Measurements from ENCODE around the gene PIGU. TPM values are rescaled to one million over a fixed set of nuclear protein-coding genes. Genes with fewer than 3 reads are reported as not detected.
A peak's percentile ranks its signal among the peaks of the same experiment; 100 is the strongest.
"Not testable (repeated sequence)": the region's sequence is repeated elsewhere in the genome, so short reads cannot be mapped to it uniquely, and the experiment has no call there.

PIGU gene
- polyA plus RNA-seq, 1 donor = 20.3 TPM

DNA sequence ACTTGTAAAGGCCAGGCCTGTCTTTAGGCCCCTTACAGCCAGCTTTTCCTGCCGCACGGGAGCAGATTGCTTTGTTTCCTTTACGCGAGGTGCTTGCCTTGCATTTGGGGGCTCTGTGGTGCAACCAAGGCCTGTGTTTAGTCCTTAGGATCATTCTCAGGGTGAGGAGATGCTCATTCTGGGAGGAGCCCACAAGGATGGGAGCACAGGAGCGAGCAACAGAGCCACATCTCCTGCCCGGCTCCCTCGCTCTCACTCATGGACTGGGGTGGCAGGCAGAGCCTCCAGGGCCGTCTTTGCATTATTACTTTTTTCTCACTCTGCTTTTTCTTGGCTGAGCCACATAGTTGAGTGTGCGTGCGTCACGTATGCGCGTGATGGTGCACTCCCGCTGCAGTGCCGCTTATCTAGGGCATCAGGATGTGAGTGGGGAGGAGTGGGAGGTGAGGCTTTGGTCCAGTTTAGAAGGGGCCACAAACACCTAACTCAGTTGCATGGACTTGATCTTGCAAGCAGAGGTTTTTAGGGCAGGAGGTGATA lies 141.5 kb downstream of the PIGU start:
- DNase-seq (ENCODE audit: low read depth) = no peak

DNA sequence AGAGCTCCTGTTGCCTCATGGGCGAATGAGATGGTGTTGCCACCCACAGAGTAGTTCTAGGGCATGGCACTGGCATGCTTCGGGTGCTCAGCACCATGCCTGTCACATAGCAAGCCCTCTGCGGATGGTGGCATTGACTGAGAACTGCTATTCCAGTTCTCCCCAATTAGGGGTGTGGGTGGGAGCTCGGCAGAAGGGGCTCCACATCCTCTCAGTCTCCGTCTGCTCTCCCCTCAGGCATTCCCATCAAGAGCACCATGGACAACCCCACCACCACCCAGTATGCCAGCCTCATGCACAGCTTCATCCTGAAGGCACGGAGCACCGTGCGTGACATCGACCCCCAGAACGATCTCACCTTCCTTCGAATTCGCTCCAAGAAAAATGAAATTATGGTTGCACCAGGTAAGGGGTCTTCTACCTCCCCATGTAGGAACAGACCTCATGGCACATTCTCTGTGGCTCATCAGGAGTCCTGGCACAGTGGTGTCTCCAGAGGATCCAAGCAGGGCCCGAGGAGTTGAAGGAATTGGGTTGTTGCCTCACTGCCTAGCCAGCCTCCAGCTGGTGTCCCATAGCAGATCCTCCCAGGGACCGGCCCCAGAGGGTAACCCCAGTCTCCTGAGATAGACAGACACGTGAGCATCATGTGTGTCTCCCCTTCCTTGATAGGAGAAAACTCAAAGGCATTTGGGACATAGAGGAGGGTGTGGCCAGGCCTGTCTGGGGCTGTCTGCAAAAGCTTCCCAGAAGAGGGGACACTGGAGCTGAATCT lies 142.3 kb downstream of the PIGU start:
- no peak for DNase-seq (ENCODE audit: low read depth)

DNA sequence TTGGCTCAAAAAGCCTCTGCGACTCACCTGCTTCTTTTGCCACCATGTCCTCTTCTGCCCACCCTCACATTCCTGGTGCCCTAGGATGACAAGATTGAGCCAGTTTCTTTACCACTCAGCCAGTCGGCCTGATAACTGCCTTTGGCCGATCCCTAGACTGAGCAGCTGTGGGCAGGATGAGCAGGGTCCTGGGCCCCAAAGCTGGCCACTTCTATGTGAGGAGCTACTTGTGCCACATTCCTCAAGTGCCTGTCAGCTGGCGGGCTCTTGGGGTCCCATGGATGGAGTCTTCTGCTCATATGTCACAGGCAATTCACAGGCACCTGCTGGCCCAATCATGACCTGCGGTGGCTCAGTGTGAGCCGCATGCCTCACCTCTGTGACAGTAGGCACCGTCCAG lies 144.1 kb downstream of the PIGU start:
- no peak for DNase-seq (ENCODE audit: low read depth)

DNA sequence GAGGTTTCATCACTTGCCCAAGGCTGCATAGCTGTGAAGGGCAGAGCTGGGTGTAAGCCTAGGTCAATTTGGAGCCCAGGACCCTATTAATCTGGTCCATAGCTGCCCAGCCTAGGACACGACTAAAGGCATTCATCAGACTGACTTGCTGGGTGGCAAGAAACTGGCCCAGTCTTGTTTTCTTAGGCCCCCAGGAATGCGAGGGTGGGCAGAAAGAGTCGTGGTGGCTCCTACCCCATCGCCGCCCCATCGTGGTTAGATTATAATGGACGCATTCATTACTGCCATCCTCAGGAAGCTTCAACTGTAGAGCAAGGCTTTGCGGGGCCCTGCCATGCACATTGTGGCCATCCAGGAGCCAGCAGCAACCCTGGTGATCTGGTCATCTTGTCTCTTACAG lies 144.6 kb downstream of the PIGU start:
- DNase-seq (ENCODE audit: low read depth) = no peak

DNA sequence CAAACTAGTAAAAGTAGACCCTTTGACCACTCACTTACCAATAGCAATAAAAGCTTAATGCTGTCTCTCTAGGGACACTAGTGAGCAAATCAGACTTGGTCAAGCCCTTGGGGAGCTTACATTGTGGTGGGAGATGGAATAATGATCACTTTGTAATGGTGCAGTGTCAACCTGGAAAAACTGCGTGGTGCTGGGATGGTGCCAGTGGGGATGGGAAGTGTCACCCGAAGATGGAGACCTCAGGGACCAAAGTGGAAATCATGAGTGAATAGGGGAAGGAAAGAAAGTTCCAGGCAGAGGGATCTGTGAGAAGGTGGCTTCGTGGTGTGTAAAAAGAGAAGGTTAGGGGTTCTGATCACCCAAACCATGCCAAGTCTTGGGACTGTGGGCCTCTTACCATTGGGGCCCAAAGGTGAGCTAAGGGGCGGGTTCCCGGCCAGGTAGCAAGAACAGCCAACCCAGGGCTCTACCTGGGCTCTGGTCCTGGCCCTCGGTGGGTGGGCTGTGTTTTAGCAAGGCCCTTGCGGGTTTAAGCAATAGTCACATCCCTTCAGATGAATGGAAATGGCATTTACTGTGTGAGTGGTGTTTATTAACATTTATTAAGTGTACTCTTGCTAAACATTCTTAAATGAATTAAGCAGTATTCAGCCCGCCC lies 145.2 kb downstream of the PIGU start:
- DNase-seq (ENCODE audit: low read depth) = no peak

DNA sequence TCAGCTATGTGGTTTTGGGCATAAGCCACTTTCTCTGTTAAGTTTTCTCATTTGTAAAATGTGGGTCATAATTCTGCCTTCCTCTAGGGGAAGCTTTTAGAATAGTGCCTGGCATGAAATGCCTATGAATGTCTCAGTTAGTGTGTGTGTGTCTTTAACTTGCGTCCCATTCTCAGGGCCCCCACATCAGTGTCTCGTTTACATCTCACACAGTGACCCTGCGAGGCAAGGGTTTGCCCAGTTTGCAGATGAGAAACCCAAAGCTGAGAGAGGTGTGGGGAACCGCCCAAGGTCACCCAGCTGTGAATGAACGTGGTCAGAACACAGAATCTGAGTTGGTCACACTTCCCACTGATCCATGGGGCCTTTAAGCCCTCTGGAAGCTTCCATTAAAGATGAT lies 146.6 kb downstream of the PIGU start:
- DNase-seq (ENCODE audit: low read depth) = no peak

DNA sequence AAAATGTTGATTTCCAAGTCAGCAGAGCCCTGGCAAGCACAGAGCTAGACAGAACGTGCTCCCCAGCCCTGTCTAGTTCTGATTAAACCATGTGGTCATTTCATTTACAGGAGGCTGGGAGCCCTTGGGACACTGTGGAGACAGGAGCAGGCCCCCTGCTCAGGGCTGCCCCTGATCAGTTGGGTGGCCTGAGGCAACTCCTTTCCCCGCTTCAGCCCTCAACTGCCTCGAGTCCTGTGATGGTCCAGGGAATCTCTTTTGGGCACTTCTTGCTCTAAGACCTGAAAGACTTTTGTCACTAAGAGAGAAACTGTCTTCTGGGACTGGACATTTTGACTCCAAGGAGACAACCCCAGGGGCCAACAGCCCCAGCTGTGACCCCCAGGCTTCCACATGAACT lies 147.2 kb downstream of the PIGU start:
- no peak for DNase-seq (ENCODE audit: low read depth)

DNA sequence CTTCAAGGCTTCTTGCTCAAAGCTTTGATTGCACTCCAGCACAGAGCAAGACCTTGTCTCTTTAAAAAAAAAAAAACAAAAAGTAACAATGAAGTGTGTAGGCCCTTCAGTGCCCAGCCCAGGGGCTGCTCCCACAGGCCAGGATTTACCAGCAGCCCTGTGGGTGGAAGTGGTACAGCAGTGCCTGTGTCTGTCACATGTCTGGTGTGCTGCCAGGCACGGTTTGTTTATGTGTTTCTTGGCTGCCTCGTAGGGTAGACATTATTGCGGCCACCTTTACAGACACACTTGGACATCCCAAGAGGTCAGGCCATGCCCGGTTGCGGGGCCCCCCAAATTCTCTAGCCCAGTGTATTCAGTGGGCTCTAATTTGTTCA lies 148.0 kb downstream of the PIGU start:
- no peak for DNase-seq (ENCODE audit: low read depth)

DNA sequence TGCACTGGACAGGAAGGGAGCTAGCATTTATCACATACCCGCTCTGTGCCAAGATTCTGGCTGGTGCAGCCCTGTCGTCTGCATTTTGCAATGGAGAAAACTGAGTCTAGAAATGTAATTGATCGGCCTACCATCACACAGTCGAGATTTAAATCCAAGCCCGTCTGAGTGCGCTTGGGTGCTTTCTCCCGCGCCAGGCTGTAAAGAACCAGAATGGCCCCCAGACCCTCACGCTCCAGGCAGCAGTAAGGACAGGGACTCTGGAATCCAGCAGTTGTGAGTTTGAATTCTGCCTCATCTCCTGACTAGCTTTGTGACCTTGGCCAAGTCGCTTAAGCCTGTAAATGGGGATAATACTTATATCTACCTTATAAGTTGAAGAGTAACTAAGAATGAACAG lies 149.9 kb downstream of the PIGU start:
- DNase-seq (ENCODE audit: low read depth) = no peak

DNA sequence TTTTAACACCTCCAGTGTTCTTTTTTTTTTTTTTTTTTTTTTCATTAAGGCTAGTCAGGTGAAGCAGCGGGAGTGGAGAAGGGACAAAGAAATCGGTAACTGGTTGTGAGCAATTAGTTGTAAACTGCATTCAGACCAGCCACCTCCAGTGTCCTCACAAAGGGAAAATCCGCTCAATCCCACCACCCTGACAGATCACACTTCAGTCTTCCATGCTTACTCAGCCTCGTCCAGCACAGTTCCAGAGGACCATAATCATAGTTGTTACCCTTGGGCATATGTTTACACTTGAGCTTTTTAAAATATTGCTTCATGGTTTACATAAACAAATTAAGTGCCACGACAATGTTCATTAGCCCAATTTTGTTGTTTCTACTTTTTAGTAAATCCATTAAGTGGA lies 150.4 kb downstream of the PIGU start:
- DNase-seq (ENCODE audit: low read depth) = no peak

DNA sequence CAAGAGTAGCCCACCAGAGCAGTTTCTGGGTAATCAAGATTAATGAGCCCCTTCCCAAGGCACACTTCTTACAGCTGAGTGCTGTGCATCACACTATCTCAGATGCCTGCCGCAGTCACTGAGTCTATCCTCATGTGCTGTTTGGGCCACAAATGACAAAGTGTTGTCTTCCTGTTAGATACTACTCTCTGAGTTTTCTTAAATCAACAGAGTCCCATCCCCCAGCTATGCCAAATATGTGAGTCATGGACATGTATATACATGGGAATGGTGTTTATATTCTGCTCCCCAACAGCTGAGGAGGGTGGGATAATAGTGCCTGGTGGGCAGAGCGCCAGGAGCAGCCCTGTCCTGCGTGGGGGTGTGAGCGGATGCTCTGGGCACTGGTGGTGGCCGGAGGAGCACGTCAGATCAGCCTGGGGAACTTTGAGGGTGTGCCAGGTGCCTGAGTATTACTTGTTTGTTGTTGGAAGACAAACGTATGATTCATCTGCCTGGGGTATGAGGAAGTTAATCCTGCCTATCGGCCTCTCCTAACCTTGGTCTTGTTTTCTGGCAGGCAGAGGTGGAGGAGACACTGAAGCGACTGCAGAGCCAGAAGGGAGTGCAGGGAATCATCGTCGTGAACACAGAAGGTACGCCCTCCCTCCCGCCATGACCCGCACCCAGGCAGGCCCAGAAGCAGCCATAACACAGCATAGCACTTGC lies 151.0 kb downstream of the PIGU start:
- no peak for DNase-seq (ENCODE audit: low read depth)

DNA sequence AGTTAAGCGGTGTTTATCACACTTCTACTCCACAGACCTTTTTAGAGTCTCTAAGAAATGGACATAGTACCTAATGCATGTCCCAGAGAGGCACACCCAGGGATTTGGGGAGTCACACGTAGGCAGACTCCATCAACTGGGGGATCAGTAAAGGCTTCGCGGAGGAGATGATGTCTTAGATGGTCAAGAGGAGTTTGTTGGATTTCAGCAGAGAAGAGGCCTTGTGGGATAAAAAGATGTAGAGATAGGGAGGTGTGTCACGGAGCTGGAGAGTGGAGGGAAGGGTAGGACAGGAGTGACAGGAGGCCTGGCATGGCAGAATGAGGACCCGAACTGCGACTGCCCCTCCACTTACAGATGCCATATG lies 151.6 kb downstream of the PIGU start:
- DNase-seq (ENCODE audit: low read depth) = no peak

DNA sequence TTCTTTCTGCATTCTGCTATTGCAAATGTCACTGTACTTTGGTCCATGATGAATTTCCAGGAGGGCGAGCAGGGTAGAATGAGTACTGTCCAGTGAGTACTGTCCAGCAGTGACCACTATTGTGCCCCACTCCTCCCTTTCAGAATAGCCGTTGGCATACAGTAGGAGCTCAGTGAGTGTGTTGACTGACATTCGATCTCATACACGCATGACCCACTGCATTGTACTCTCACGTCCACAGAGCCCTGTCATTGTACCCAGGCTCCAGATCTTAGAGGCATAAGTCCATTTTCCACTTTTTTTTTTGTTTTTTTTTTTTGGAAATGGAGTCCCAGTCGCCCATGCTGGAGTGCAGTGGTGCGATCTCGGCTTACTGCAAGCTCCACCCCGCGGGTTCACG lies 152.5 kb downstream of the PIGU start:
- DNase-seq (ENCODE audit: low read depth) = no peak

DNA sequence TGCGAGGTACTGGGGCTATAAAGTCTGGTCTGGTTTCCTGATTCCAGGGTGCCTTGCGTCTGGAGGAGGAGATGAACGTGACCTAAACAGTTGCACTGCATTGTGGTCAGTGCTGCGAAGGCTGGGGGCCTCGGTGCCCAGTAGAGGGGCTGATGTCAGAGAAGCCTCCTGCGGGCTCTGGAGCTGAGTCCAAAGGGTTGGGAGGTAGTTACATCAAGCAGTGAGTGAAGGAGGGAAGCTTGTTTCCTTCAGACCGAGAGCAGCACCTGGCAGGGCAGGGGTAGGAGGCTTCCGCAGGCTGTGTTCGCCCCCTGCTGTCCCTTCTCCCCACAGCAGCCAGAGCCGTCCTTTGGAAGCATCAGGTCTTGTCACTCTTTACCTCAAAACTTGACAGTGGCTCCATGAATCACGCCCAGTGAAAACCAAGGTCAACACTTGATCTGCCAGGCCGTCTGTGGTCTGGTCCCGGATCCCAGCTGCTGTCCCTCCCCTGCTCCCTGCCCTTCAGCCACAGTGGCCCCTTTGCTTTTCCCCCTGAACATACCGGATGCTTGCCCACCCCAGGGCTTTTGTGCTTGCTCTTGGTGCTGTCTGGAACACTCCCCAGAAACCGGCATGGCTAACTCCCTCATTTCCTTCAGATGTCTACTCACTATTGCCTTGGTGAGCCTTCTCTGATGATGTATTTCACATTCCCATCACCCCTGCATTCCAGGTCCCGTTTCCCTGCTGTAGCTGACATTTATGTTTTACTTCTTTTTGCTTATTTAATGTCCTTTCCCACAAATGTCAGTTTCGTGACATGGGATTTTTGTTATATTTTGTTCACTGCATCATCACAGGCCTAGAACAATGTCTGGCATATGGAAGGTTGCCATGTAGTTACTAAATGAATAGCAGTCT lies 153.7 kb downstream of the PIGU start:
- no peak for DNase-seq (ENCODE audit: low read depth)

DNA sequence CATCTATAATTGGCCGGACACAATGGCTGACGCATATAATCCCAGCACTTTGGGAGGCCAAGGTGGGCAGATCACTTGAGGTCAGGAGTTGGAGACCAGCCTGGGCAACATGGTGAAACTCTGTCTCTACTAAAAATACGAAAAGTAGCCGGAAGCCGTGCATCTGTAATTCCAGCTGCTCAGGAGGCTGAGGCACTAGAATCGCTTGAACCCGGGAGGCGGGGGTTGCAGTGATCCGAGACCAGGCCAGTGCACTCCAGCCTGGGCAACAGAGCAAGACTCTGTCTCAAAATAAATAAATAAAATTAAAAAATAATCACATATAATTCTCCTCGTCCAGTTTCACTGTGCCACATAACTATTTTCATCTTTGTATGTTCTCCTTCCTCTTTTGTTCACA lies 157.1 kb downstream of the PIGU start:
- DNase-seq (ENCODE audit: low read depth) = not testable (repeated sequence)

DNA sequence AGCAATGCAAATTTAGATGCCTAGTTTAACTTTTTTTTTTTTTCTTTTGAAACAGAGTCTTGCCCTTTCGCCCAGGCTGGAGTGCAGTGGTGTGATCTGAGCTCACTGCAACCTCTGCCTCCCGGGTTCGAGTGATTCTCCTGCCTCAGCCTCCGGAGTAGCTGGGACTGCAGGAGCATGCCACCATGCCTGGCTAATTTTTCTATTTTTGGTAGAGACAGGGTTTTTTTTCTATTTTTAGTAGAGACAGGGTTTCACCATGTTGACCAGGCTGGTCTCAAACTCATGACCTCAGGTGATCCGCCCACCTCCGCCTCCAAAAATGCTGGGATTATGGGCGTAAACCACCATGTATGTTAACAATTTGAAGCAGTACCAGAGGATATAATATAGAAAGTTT lies 158.0 kb downstream of the PIGU start:
- DNase-seq (ENCODE audit: low read depth) = not testable (repeated sequence)

DNA sequence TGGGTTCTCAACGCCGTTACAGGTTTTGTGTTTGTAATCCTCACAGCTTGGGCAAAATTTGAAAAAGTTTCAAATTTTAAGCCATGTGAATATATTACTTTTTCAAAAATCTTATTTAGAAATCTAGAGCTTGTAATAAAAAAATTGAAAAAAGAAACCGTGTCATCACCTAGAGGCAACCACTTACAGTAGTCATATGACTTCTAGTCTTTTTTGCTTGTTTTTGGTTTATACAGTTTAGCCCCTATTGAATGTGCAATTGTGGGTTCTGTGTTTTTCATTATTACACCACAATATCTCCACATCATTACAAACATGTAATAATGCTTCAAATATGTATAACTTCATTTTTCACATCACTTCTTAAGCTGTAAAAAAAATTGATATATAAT lies 159.8 kb downstream of the PIGU start:
- no peak for DNase-seq (ENCODE audit: low read depth)

DNA sequence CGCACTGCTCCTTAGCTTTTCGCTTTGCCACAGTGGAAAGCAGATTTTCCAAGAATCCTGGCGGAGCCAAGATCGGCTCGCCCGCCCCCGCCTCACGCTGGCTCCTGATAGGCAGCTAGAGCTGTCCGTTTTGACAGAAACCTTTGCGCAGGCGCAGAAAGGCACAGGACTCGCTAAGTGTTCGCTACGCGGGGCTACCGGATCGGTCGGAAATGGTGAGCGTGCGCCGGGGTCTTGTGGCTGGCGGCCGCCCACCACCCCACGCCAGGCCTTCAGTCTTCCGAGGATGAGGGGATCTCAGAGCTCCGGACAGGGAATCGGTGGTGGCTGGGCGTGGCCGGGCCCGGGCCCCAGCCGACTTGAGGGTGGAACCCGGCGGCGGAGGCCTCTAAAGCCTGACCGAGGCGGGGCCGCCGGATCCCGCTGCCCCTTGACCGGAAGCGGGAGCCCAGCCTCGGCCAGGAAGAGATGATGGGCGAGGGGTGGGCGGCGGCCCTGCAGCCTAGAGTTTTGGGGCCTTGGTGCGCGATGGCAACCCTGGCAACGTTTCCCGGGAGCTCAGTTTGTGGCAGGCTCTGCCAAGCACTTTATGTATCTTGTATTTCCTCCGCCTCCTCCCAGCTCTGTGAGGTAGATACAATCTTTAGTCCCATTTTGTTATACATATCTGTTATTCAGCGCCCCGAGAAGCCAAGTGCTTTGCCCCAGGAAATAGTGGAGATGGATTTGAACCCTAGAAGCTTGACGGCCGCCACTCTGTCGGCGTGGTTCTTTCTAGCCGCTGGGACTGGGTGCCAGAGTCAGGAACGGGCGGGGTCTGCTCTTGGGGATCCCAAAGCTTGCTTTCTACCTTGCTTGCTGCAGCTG lies 160.4 kb downstream of the PIGU start, which contains the start of gene DYNLRB1:
Gene DYNLRB1 (plus strand): TSS at position 176 of the 867 bp plus-strand sequence. CDS start 37 bp downstream, at position 213.
- peak; percentile 95 for DNase-seq (ENCODE audit: low read depth)

DNA sequence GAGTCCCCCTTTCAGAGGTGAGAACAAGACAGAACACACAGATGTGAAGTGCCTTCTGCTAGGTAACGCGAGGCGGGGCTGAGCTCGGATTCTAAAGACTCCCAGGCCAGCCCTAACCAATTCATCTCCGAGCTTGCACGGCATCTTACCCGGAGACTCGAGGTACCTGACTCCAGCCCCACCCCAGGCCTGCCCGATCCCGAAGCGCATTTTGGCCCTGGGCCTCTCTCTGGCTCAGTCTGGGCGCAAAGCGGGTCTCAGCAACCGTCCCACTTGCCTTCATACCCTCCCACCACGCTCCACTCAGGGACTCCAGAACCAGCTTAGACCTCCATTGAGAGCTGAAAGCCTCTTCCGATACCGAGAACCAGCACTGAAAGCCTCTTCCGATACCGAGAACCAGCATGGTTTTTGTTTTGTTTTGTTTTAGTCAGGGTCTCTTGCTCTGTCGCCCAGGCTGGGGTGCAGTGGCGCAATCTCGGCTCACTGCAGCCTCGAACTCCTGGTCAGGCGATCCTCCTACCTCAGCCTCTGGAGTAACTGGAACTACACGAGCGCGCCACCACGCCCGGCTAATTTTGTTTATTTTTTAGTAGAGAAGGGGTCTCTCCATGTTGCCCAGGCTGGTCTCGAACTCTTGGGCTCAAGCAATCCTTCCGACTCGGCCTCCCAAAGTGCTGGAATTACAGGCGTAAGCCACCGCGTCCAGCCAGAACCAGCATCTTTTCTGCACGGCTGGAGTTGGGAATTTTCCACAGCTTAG lies 161.2 kb downstream of the PIGU start:
- no peak for DNase-seq (ENCODE audit: low read depth)
